Calu3 (cell line): ENCODE data around the gene CDC25A. TPM values are rescaled to one million over a fixed set of nuclear protein-coding genes. Genes with fewer than 3 reads are reported as not detected.

ENCODE experiments used
- BruUV-seq: library from RNA; stranded (reverse); fragments of 400-500 nt; replicated peaks from 2 replicates; lab custom pipeline; 2021; lab: Mats Ljungman, UMichigan
- CTCF ChIA-PET: fragments of 300-600 bp; sonication (Branson Sonifier 250); formaldehyde crosslinking; loops from one replicate; lab custom pipeline; 2022; ENCODE audit warnings: antibody characterized with exemption; lab: Charles Lee
- DNase-seq: peaks from one replicate; pipeline ENCODE4 v3.0.0; 2022
- H3K27ac Mint-ChIP-seq: one replicate; pipeline ENCODE4 v1.8.0; 2022; ENCODE audit warnings: mixed read lengths; ENCODE audit not compliant: unreplicated experiment
- H3K27me3 Mint-ChIP-seq: one replicate; pipeline ENCODE4 v1.8.0; 2022; ENCODE audit warnings: mixed read lengths; ENCODE audit not compliant: unreplicated experiment
- H3K36me3 Mint-ChIP-seq: one replicate; pipeline ENCODE4 v1.8.0; 2022; ENCODE audit warnings: mild to moderate bottlenecking, moderate library complexity, mixed read lengths; ENCODE audit not compliant: insufficient read depth, unreplicated experiment
- H3K4me1 Mint-ChIP-seq: one replicate; pipeline ENCODE4 v1.8.0; 2022; ENCODE audit warnings: mild to moderate bottlenecking, low read depth, mixed read lengths; ENCODE audit not compliant: unreplicated experiment
- H3K4me3 Mint-ChIP-seq: one replicate; pipeline ENCODE4 v1.8.0; 2022; ENCODE audit warnings: mild to moderate bottlenecking, low read depth, moderate library complexity, mixed read lengths; ENCODE audit not compliant: unreplicated experiment
- H3K9me3 Mint-ChIP-seq: one replicate; pipeline ENCODE4 v1.8.0; 2022; ENCODE audit warnings: low read depth, mixed read lengths; ENCODE audit not compliant: unreplicated experiment
- CTCF ChIP-seq: fragments of 200-600 bp; IDR thresholded peaks from one replicate; pipeline ENCODE4 v1.8.0; 2022; ENCODE audit warnings: antibody characterized with exemption; ENCODE audit not compliant: unreplicated experiment
- intact Hi-C: fragments of 100-400 bp; cut with micrococcal nuclease; formaldehyde crosslinking; loops from one replicate; pipeline ENCODE4 v1.10.0; 2022; ENCODE audit not compliant: unreplicated experiment
- total RNA-seq: library from RNA; stranded (reverse); gene quantifications from 2 replicates; pipeline ENCODE4 v1.2.3, GENCODE V29; 2022

CDC25A gene
- total RNA-seq, 1 experiment from 2014 or later = 18.2 TPM

DNA sequence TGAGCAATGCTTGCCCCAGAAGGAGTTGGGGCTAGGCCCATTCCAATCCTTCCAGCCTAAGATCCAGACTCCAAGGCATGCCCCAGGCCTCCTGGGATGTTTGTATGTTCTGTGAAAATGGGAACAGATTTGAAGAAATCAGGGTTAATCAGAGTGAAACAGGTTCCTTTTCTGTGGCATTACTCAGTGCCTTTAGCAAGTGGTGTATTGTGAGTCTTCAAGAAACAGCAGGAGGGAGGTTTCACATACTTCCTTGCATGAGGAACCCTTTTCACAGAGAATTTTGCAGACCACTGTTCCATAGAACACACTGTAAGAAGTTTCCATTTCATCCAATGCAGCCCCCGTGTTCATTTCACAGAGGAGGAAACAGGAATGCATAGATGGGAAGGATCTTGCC is 8.4 kb upstream of the CDC25A start:
- Mint-ChIP-seq H3K9me3 (no peaks in the 10 kb centered on the region), H3K27ac (no peak overlapping the region), H3K4me1 (no peaks in the 10 kb centered on the region), H3K27me3 (peaks cover 10% of the 10 kb centered on the region), H3K36me3 (no peaks in the 10 kb centered on the region), H3K4me3 (no peak overlapping the region)
- BruUV-seq = no TSS peak
- CTCF ChIA-PET = no interaction called here
- intact Hi-C loops = no loop called here
- DNase-seq = no peak
- TF ChIP-seq CTCF = no peak

GRCh38 chr3:48194446-48195071 is 6.3 kb upstream of the CDC25A start:
- peaks cover 10% of the 10 kb centered on the region for H3K27me3 Mint-ChIP-seq
- peak; percentile 78 for DNase-seq
- no TSS peak for BruUV-seq
- H3K4me3 Mint-ChIP-seq = no peak overlapping the region
- peaks cover 13% of the 10 kb centered on the region for H3K4me1 Mint-ChIP-seq
- H3K9me3 Mint-ChIP-seq = no peaks in the 10 kb centered on the region
- no peaks in the 10 kb centered on the region for H3K36me3 Mint-ChIP-seq
- H3K27ac Mint-ChIP-seq = no peak overlapping the region
- intact Hi-C loops = no loop called here
- peak; percentile 70 for TF ChIP-seq CTCF
- CTCF ChIA-PET = interaction anchor here (0.7 to 2.0 kb wide), 10 partner anchors 38 to 653 kb away, joined by 3 to 16 read pairs (median 5); partner anchors contain the start of genes ATRIP, CCDC51, TMA7 and ZNF589

DNA sequence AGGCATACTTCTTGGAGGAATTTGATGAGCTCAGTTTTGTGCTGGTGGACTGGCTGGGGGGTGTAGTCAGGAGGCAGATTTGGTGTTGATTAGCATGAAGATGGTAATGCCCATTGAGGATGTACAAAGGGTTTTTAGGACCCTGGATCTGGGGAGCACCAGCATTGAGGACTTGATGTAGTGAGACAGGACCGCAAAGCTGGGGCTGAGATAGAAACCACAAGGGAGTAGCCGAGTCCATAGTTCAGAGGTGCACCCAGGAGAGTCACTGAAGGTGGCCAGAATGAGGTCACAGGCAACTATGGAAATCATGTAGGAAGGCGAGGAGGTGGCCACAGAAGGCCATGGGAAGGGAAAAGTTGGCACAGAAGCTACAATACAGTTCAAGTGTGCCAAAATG is 2.7 kb upstream of the CDC25A start:
- H3K36me3 Mint-ChIP-seq = peaks cover 26% of the 10 kb centered on the region
- CTCF ChIA-PET = interaction anchor here (0.7 kb wide), 1 partner anchor 50 kb away, joined by 3 read pairs; no protein-coding TSS in a partner anchor
- H3K27me3 Mint-ChIP-seq = no peaks in the 10 kb centered on the region
- peaks cover 28% of the 10 kb centered on the region for H3K4me1 Mint-ChIP-seq
- TF ChIP-seq CTCF = no peak
- DNase-seq = no peak
- H3K27ac Mint-ChIP-seq = no peak overlapping the region
- H3K4me3 Mint-ChIP-seq = no peak overlapping the region
- no peaks in the 10 kb centered on the region for H3K9me3 Mint-ChIP-seq
- intact Hi-C loops = no loop called here
- BruUV-seq = no TSS peak

DNA sequence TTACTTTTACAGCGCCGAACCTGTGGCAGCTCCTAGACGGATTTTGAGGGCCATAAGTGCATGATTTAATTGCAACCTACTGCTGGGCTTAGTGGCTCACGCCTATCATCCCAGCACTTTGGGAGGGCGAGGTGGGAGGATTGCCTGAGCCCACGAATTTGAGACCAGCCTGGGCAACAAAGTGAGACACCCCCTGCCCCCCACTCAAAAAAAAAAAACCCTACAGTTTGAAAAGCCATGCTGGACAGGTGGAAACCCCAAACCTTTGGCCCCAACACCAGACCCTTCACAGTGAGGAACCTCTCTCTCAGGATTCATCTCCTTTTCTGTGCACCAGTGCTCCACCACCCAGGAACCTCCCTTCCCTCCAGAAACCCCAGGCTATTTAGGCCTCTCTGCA is 1.1 kb upstream of the CDC25A start:
- DNase-seq = no peak
- Mint-ChIP-seq H3K9me3 (no peaks in the 10 kb centered on the region), H3K4me3 (no peak overlapping the region), H3K36me3 (peaks cover 33% of the 10 kb centered on the region), H3K4me1 (peaks cover 38% of the 10 kb centered on the region), H3K27ac (no peak overlapping the region), H3K27me3 (no peaks in the 10 kb centered on the region)
- no peak for TF ChIP-seq CTCF
- CTCF ChIA-PET = no interaction called here
- no TSS peak for BruUV-seq
- intact Hi-C loops = no loop called here
